Measurements from ENCODE around the gene FBXO41. TPM values are rescaled to one million over a fixed set of nuclear protein-coding genes. Genes with fewer than 3 reads are reported as not detected.

The FBXO41 gene
- total RNA-seq, 2 experiments from 2014 or later = 41.5 to 42.0 TPM

GRCh38 chr2:73323551-73323950 is 39.3 kb upstream of the FBXO41 start:
- ChIA-PET POLR2A (no interaction called here), CTCF (no interaction called here)
- no peaks in the 10 kb centered on the region for H3K4me1 Mint-ChIP-seq (ENCODE audit: low read depth)
- H3K9me3 Mint-ChIP-seq = no peaks in the 10 kb centered on the region
- intact Hi-C loops (cut with micrococcal nuclease) = no loop called here
- DNase-seq = no peak
- H3K36me3 Mint-ChIP-seq (ENCODE audit: low read depth) = no peaks in the 10 kb centered on the region
- H3K27me3 Mint-ChIP-seq = peaks cover 26% of the 10 kb centered on the region
- no peak for TF ChIP-seq CTCF (IDR thresholded peaks at IDR 0.05)
- H3K27ac Mint-ChIP-seq = no peak overlapping the region
- H3K4me3 Mint-ChIP-seq = no peak overlapping the region
- no peak for ATAC-seq

- DNase-seq = no peak
- no peak for ATAC-seq
- H3K4me3 Mint-ChIP-seq = no peak overlapping the region
- H3K27me3 Mint-ChIP-seq = peaks cover 12% of the 10 kb centered on the region
- no peaks in the 10 kb centered on the region for H3K9me3 Mint-ChIP-seq
- POLR2A ChIA-PET = no interaction called here
- no peaks in the 10 kb centered on the region for H3K4me1 Mint-ChIP-seq (ENCODE audit: low read depth)
- H3K27ac Mint-ChIP-seq = no peak overlapping the region
- intact Hi-C loops (cut with micrococcal nuclease) = no loop called here
- CTCF ChIA-PET = no interaction called here
- no peaks in the 10 kb centered on the region for H3K36me3 Mint-ChIP-seq (ENCODE audit: low read depth)
- TF ChIP-seq CTCF (IDR thresholded peaks at IDR 0.05) = no peak
Observed at GRCh38 chr2:73314441-73314840, 30.2 kb upstream of the FBXO41 start.

GRCh38 chr2:73307720-73308119 is 23.4 kb upstream of the FBXO41 start:
- Mint-ChIP-seq H3K9me3 (no peaks in the 10 kb centered on the region), H3K4me1 (ENCODE audit: low read depth) (no peaks in the 10 kb centered on the region), H3K27me3 (peaks cover 17% of the 10 kb centered on the region), H3K27ac (no peak overlapping the region), H3K36me3 (ENCODE audit: low read depth) (no peaks in the 10 kb centered on the region), H3K4me3 (no peak overlapping the region)
- POLR2A ChIA-PET = no interaction called here
- ATAC-seq = no peak
- intact Hi-C loops (cut with micrococcal nuclease) = no loop called here
- DNase-seq = no peak
- TF ChIP-seq CTCF (IDR thresholded peaks at IDR 0.05) = no peak
- CTCF ChIA-PET = interaction anchor here (1.5 kb wide), 1 partner anchor 18 kb away, joined by 4 read pairs; no protein-coding TSS in a partner anchor

GRCh38 chr2:73301636-73302035 is 17.4 kb upstream of the FBXO41 start:
- Mint-ChIP-seq H3K9me3 (no peaks in the 10 kb centered on the region), H3K4me1 (ENCODE audit: low read depth) (no peaks in the 10 kb centered on the region), H3K27me3 (peaks cover 33% of the 10 kb centered on the region), H3K4me3 (no peak overlapping the region), H3K27ac (no peak overlapping the region), H3K36me3 (ENCODE audit: low read depth) (no peaks in the 10 kb centered on the region)
- CTCF ChIA-PET = interaction anchor here (1.3 kb wide), 1 partner anchor 8 kb away, joined by 3 read pairs; the partner anchor contains the start of gene EGR4
- no peak for DNase-seq
- TF ChIP-seq CTCF (IDR thresholded peaks at IDR 0.05) = no peak
- POLR2A ChIA-PET = no interaction called here
- ATAC-seq = no peak
- intact Hi-C loops (cut with micrococcal nuclease) = no loop called here

GRCh38 chr2:73300926-73301325 is 16.6 kb upstream of the FBXO41 start:
- TF ChIP-seq CTCF (IDR thresholded peaks at IDR 0.05) = no peak
- Mint-ChIP-seq H3K4me1 (ENCODE audit: low read depth) (no peaks in the 10 kb centered on the region), H3K9me3 (no peaks in the 10 kb centered on the region), H3K27me3 (peaks cover 40% of the 10 kb centered on the region), H3K36me3 (ENCODE audit: low read depth) (no peaks in the 10 kb centered on the region), H3K4me3 (no peak overlapping the region), H3K27ac (no peak overlapping the region)
- ATAC-seq = no peak
- no peak for DNase-seq
- POLR2A ChIA-PET = interaction anchor here (1.4 kb wide), 1 partner anchor 10 kb away, joined by 4 read pairs; no protein-coding TSS in a partner anchor
- intact Hi-C loops (cut with micrococcal nuclease) = no loop called here
- CTCF ChIA-PET = interaction anchor here (1.0 kb wide), 1 partner anchor 11 kb away, joined by 3 read pairs; no protein-coding TSS in a partner anchor

All from activated CD8-positive, alpha-beta T cell treated with anti-CD3 and anti-CD28 coated beads for 36 hours (primary cell).